GM12801 (cell line): ENCODE data around the gene BRD1.

Experiments
- TF ChIP-seq, protein P1 (sequence below): IDR thresholded peaks from one replicate; pipeline ENCODE4 v1.5.1; 2011; ENCODE audit warnings: control low read depth; ENCODE audit not compliant: insufficient read length; ENCODE audit errors: extremely low read depth

The BRD1 gene

DNA sequence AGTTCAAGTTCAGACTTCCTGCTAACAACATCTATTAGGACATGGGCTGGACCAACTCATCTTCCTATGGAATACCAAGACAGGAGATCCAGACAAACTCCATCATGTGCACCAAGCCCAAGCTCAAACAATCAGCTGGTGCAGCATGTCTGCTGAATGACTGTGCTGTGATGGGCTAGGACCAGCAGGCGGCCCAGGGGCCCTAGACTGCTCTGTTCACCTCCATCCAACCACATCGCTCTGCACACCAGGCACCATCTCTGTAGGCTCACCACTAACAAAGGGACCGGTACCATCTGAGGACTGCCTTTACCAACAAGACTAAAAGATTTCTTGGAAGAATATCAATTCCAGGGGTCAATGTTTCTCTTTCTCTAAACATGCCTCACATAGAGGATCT lies 10.3 kb downstream of the BRD1 start:
- TF ChIP-seq, protein P1, sequence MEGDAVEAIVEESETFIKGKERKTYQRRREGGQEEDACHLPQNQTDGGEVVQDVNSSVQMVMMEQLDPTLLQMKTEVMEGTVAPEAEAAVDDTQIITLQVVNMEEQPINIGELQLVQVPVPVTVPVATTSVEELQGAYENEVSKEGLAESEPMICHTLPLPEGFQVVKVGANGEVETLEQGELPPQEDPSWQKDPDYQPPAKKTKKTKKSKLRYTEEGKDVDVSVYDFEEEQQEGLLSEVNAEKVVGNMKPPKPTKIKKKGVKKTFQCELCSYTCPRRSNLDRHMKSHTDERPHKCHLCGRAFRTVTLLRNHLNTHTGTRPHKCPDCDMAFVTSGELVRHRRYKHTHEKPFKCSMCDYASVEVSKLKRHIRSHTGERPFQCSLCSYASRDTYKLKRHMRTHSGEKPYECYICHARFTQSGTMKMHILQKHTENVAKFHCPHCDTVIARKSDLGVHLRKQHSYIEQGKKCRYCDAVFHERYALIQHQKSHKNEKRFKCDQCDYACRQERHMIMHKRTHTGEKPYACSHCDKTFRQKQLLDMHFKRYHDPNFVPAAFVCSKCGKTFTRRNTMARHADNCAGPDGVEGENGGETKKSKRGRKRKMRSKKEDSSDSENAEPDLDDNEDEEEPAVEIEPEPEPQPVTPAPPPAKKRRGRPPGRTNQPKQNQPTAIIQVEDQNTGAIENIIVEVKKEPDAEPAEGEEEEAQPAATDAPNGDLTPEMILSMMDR = no peak

DNA sequence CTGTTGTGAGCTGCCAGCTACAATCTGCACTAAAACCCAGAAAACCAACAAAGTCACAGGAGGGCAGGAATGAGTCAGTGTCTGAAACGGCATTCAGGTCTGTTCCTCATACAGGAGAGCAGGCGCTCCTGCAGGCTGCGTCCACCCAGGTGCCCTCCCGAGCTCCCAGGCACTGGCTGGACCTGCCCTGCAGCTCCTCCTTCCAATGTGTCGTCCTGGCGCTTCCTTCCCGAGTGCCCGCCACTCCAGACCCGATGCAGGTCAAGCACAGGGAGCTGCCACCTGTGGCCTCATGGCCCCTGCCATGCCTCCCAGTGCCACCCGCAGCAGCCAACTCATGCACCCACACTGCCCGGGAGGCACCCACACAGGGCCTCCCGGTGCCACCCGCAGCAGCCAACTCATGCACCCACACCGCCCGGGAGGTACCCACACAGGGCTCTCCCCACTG lies 12.0 kb downstream of the BRD1 start:
- TF ChIP-seq, protein P1 = no peak

DNA sequence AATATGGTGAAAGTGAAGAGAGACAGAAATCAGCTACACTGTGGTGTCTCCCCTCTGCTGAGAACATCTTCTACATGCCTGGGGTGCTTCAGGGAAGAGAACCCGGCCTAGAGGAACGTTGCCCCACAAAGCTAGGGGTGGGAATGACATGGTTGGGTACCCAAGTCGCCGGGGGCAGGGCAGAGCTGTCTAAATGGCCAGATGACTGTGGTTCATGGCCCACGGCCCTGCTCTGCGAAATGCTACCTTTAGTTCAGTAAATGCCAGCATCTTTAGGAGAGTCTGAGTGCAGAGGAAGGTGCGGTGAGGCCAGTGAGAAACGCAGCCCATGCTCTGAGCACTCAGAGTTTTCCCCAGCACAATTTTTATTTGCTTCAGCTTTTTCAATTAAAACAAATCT lies 12.8 kb downstream of the BRD1 start:
- TF ChIP-seq, protein P1 = no peak

DNA sequence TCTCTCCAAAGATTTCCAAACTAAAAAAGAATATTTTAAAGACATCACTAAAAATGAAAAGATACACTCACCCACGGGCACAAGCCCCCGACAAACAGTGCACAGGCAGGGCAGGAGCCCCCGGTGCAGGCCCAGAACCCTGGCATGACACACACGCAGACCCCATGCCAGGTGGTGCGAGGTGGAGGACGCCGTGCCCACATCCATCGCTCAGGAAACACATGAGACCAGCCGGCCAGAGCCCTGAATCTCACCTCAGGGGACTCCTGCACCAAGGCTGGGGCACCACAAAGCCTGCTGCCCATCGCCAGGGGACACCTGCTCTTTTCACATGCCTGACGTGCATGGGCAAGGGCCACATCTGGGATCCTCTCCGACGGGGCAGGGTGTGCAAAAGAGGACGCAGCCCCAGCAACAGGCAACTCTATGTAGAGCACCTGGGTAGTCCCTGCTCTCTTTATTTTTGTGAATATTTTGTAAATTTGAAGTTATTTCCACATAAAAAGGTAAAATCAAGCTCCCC lies 13.4 kb downstream of the BRD1 start:
- TF ChIP-seq, protein P1 = no peak

DNA sequence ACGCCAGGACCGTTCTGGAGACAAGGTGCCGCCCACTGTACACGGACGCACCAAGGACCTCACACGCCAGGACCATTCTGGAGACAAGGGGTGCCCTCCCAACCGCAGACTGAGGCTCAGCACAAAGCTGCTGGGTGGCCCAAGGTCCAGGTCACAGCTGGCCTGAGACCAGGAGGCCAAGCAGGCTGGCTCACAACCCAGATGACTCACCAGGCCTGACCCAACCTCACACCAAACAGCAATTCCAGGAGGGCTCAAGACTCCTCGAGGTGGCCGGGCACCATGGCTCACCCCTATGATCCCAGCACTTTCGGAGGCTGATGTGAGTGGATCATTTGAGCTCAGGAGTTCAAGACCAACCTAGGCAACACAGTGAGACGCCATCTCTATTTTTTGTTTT lies 14.8 kb downstream of the BRD1 start:
- TF ChIP-seq, protein P1 = no peak

DNA sequence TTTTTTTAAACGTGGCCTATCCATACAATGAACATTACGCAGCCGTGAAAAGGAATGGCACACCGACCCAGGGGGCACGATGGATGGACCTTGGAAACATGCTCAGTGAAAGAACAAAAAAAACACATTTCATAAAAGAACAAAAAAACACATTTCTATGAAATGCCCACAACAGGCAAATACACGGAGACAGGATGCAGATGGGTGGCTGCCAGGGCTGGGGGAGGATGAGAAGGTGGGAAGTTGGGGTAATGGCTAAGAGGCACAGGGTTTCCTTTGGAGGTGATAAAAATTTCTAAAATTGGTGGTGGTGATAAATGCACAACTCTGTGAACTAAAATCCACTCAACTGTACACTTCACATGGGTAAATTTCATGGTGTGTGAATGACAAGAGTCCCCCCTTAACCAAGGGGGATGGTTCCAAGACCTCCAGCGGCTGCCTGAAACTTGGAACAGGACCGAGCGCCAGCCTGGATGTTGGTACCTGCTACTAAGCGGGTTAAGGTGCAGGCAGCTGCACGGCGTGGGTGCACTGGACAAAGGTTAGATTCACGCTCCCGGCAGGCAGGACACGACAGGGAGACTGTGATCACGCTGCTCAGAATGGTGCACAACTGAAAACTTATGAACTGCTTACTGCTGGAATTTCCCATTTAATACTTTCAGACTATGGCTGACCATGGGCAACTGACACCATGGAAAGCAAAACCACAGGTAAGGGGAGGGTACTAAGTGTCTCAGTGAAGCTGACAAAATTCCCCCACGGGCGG lies 16.5 kb downstream of the BRD1 start:
- TF ChIP-seq, protein P1 = no peak

DNA sequence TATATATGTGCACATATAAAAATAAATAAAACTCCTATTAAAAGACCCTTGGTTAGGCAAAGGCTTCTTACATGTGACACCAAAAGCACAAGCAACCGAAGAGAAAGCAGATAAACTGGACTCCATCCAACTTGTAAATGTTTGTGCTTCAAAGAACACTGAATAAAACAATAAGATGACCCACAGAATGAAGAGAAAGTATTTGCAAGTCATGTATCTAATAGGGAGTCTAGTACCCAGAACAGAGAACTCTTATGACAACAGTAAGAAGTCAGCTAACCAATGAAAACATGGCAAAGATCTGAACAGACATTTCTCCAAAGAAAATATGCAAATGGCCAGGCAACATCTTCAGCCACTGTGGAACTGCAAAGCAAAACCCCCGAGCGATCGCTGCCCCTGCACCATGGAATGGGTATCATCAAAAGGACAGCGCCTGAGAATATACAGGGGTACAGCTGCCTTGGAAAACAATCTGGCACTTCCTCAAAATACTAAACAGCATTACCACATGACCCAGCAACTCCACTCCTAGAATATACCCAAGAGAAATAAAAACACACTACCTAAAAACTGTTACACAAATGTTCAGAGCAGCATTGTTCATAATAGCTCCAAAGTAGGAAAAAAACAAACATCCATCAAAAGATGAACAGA lies 17.2 kb downstream of the BRD1 start:
- TF ChIP-seq, protein P1 = no peak
